ENCODE measurements around the gene BEND6. TPM values are rescaled to one million over a fixed set of nuclear protein-coding genes. Genes with fewer than 3 reads are reported as not detected.
"Not testable (repeated sequence)": the region's sequence is repeated elsewhere in the genome, so short reads cannot be mapped to it uniquely, and the experiment has no call there.

Gene BEND6
- total RNA-seq, 2 experiments from 2014 or later, result 0.50 to 1.5 TPM

GRCh38 chr6:56999049-56999448, 44.1 kb downstream of the BEND6 start:
- Histone ChIP-seq H2AFZ (ENCODE audit: low read length) (no peak overlapping the region), H3K27ac (ENCODE audit: low read depth, low read length, poor library complexity, severe bottlenecking) (no peak overlapping the region), H3K9me3 (ENCODE audit: low read length) (no peaks in the 10 kb centered on the region), H3K4me2 (ENCODE audit: low read length) (no peak overlapping the region), H3K9me2 (ENCODE audit: insufficient read depth, low read length) (no peaks in the 10 kb centered on the region), H3K79me2 (ENCODE audit: insufficient read depth, low read depth, low read length) (no peaks in the 10 kb centered on the region), H4K20me1 (ENCODE audit: insufficient read depth, low read length) (no peaks in the 10 kb centered on the region), H3K36me3 (ENCODE audit: insufficient read depth, low read length) (no peaks in the 10 kb centered on the region), H3K4me1 (ENCODE audit: insufficient read depth, low read length, poor library complexity, severe bottlenecking) (no peaks in the 10 kb centered on the region), H3K4me3 (ENCODE audit: low read depth, low read length, poor library complexity, severe bottlenecking) (no peak overlapping the region)
- BruUV-seq (replicated peaks), result no TSS peak
- no peak for TF ChIP-seq CTCF (conservative IDR thresholded peaks at IDR 0.05; ENCODE audit: low read length)
- no peak for TF ChIP-seq EZH2phosphoT487 (IDR thresholded peaks at IDR 0.05; ENCODE audit: borderline replicate concordance, low read depth, low read length)
- no peak for DNase-seq (ENCODE audit: low spot score)
- ChIA-PET CTCF (ENCODE audit: unreplicated experiment) (no interaction called here), POLR2A (no interaction called here)
- intact Hi-C loops (cut with micrococcal nuclease; ENCODE audit: unreplicated experiment), result no loop called here

DNA sequence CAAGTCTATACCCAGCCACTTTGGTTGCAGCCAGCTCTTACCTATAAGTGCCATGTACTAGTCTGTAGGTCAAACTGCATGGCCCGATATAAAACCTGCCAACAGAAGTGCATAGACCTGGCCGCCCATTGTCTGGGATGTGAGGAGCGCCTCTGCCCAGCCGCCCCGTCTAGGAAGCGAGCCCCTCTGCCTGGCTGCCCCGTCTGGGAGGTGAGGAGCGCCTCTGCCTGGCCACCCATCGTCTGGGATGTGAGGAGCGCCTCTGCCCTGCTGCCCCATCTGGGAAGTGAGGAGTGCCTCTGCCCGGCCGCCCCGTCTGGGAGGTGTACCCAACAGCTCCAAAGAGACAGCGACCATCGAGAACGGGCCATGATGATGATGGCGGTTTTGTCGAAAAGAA, 44.8 kb downstream of the BEND6 start:
- BruUV-seq (replicated peaks); H3K36me3 ChIP-seq (ENCODE audit: insufficient read depth, low read length); H2AFZ ChIP-seq (ENCODE audit: low read length); DNase-seq (ENCODE audit: low spot score); intact Hi-C loops (cut with micrococcal nuclease; ENCODE audit: unreplicated experiment); H3K4me2 ChIP-seq (ENCODE audit: low read length); H3K9me3 ChIP-seq (ENCODE audit: low read length); H3K9me2 ChIP-seq (ENCODE audit: insufficient read depth, low read length); H4K20me1 ChIP-seq (ENCODE audit: insufficient read depth, low read length); H3K4me1 ChIP-seq (ENCODE audit: insufficient read depth, low read length, poor library complexity, severe bottlenecking); H3K27ac ChIP-seq (ENCODE audit: low read depth, low read length, poor library complexity, severe bottlenecking); H3K4me3 ChIP-seq (ENCODE audit: low read depth, low read length, poor library complexity, severe bottlenecking); H3K79me2 ChIP-seq (ENCODE audit: insufficient read depth, low read depth, low read length); CTCF ChIA-PET (ENCODE audit: unreplicated experiment): not testable (repeated sequence)
- POLR2A ChIA-PET, result interaction anchor here (0.7 kb wide), 1 partner anchor 499 kb away, joined by 3 read pairs; no protein-coding TSS in a partner anchor

- no peaks in the 10 kb centered on the region for H3K79me2 ChIP-seq (ENCODE audit: insufficient read depth, low read depth, low read length)
- POLR2A ChIA-PET, result no interaction called here
- H3K4me2 ChIP-seq (ENCODE audit: low read length), result no peak overlapping the region
- H3K9me2 ChIP-seq (ENCODE audit: insufficient read depth, low read length), result no peaks in the 10 kb centered on the region
- intact Hi-C loops (cut with micrococcal nuclease; ENCODE audit: unreplicated experiment), result no loop called here
- no peaks in the 10 kb centered on the region for H3K36me3 ChIP-seq (ENCODE audit: insufficient read depth, low read length)
- DNase-seq (ENCODE audit: low spot score), result no peak
- no peaks in the 10 kb centered on the region for H4K20me1 ChIP-seq (ENCODE audit: insufficient read depth, low read length)
- H3K4me3 ChIP-seq (ENCODE audit: low read depth, low read length, poor library complexity, severe bottlenecking), result no peak overlapping the region
- H3K9me3 ChIP-seq (ENCODE audit: low read length), result no peaks in the 10 kb centered on the region
- no TSS peak for BruUV-seq (replicated peaks)
- TF ChIP-seq EZH2phosphoT487 (IDR thresholded peaks at IDR 0.05; ENCODE audit: borderline replicate concordance, low read depth, low read length) (no peak), CTCF (conservative IDR thresholded peaks at IDR 0.05; ENCODE audit: low read length) (no peak)
- H3K27ac ChIP-seq (ENCODE audit: low read depth, low read length, poor library complexity, severe bottlenecking), result no peak overlapping the region
- no peaks in the 10 kb centered on the region for H3K4me1 ChIP-seq (ENCODE audit: insufficient read depth, low read length, poor library complexity, severe bottlenecking)
- no peak overlapping the region for H2AFZ ChIP-seq (ENCODE audit: low read length)
- CTCF ChIA-PET (ENCODE audit: unreplicated experiment), result no interaction called here
These were observed 47.3 kb downstream of the BEND6 start for GRCh38 chr6:57002197-57002596.

All from OCI-LY7 (cell line).